HG03060 (cell line): Measurements from ENCODE around the gene TBL1X.

Experiments
- ATAC-seq: cut with Tn5 transposase; IDR thresholded peaks from one replicate; pipeline ENCODE4 v1.9.1; 2021; ENCODE audit warnings: low read depth, moderate number of reproducible peaks; ENCODE audit not compliant: unreplicated experiment

TBL1X gene

GRCh38 chrX:9576059-9576458 is 111.2 kb downstream of the TBL1X start:
- ATAC-seq: no peak

- no peak for ATAC-seq
Measured at GRCh38 chrX:9577555-9577954, 112.7 kb downstream of the TBL1X start.

GRCh38 chrX:9578083-9578779 is 113.4 kb downstream of the TBL1X start:
- no peak for ATAC-seq

- ATAC-seq: no peak
Measured at GRCh38 chrX:9581771-9582385, 117.0 kb downstream of the TBL1X start.

- ATAC-seq: no peak
Measured at GRCh38 chrX:9582956-9583355, 118.1 kb downstream of the TBL1X start.

GRCh38 chrX:9586992-9587392 is 122.1 kb downstream of the TBL1X start:
- ATAC-seq: no peak

GRCh38 chrX:9587642-9588041 is 122.8 kb downstream of the TBL1X start:
- no peak for ATAC-seq

- ATAC-seq: no peak
Measured at GRCh38 chrX:9591496-9591895, 126.6 kb downstream of the TBL1X start.

- ATAC-seq: no peak
Measured at GRCh38 chrX:9593756-9594155, 128.9 kb downstream of the TBL1X start.

- ATAC-seq: no peak
Measured at GRCh38 chrX:9595174-9595573, 130.3 kb downstream of the TBL1X start.

- ATAC-seq: no peak
Measured at GRCh38 chrX:9596837-9597236, 132.0 kb downstream of the TBL1X start.

GRCh38 chrX:9597361-9598035 is 132.6 kb downstream of the TBL1X start:
- no peak for ATAC-seq

GRCh38 chrX:9598344-9598743 is 133.5 kb downstream of the TBL1X start:
- no peak for ATAC-seq

GRCh38 chrX:9604111-9604907 is 139.5 kb downstream of the TBL1X start:
- no peak for ATAC-seq

GRCh38 chrX:9604908-9605306 is 140.0 kb downstream of the TBL1X start:
- ATAC-seq: no peak

- ATAC-seq: no peak
Measured at GRCh38 chrX:9605484-9605883, 140.6 kb downstream of the TBL1X start.

GRCh38 chrX:9606971-9607370 is 142.1 kb downstream of the TBL1X start:
- ATAC-seq: no peak

- ATAC-seq: no peak
Measured at GRCh38 chrX:9609499-9609898, 144.6 kb downstream of the TBL1X start.

- no peak for ATAC-seq
Measured at GRCh38 chrX:9609987-9610386, 145.1 kb downstream of the TBL1X start.

- no peak for ATAC-seq
Measured at GRCh38 chrX:9610771-9611392, 146.0 kb downstream of the TBL1X start.
